ENCODE results near the gene MAPK8IP3.
"Not testable (repeated sequence)": the region's sequence is repeated elsewhere in the genome, so short reads cannot be mapped to it uniquely, and the experiment has no call there.

The MAPK8IP3 gene

GRCh38 chr16:1787322-1788094, 81.5 kb downstream of the MAPK8IP3 start:
- DNase-seq (ENCODE audit: low read depth in 2 of 2) = no peak

- no peak for DNase-seq (ENCODE audit: low read depth in 2 of 2)
These were observed 82.2 kb downstream of the MAPK8IP3 start for GRCh38 chr16:1788095-1788707.

GRCh38 chr16:1788708-1789100, 82.7 kb downstream of the MAPK8IP3 start:
- no peak for DNase-seq (ENCODE audit: low read depth in 2 of 2)

GRCh38 chr16:1789643-1790045, 83.6 kb downstream of the MAPK8IP3 start:
- DNase-seq (ENCODE audit: low read depth in 2 of 2) = no peak

- no peak for DNase-seq (ENCODE audit: low read depth in 2 of 2)
These were observed 84.2 kb downstream of the MAPK8IP3 start for GRCh38 chr16:1790261-1790610.

GRCh38 chr16:1790611-1791255, 84.7 kb downstream of the MAPK8IP3 start:
- DNase-seq (ENCODE audit: low read depth in 2 of 2) = no peak

- no peak for DNase-seq (ENCODE audit: low read depth in 2 of 2)
These were observed 85.4 kb downstream of the MAPK8IP3 start for GRCh38 chr16:1791256-1791942.

- DNase-seq (ENCODE audit: low read depth in 2 of 2) = no peak
These were observed 86.2 kb downstream of the MAPK8IP3 start for GRCh38 chr16:1791943-1792812.

GRCh38 chr16:1792836-1793577, 87.0 kb downstream of the MAPK8IP3 start:
- no peak for DNase-seq (ENCODE audit: low read depth in 2 of 2)

- no peak for DNase-seq (ENCODE audit: low read depth in 2 of 2)
These were observed 87.7 kb downstream of the MAPK8IP3 start, which contains the start of gene IGFALS for GRCh38 chr16:1793578-1794220. TSS of gene IGFALS (minus strand) at chr16:1793705. CDS start at chr16:1793652, 53 bp downstream.

- DNase-seq (ENCODE audit: low read depth in 2 of 2) = no peak
These were observed 88.4 kb downstream of the MAPK8IP3 start for GRCh38 chr16:1794221-1794871.

- DNase-seq (ENCODE audit: low read depth in 2 of 2) = no peak
These were observed 89.1 kb downstream of the MAPK8IP3 start for GRCh38 chr16:1794908-1795666.

GRCh38 chr16:1799263-1799662, 93.3 kb downstream of the MAPK8IP3 start:
- not testable (repeated sequence) for DNase-seq (ENCODE audit: low read depth in 2 of 2)

GRCh38 chr16:1800701-1801100, 94.7 kb downstream of the MAPK8IP3 start:
- DNase-seq (ENCODE audit: low read depth in 2 of 2) = no peak

- no peak for DNase-seq (ENCODE audit: low read depth in 2 of 2)
These were observed 101.6 kb downstream of the MAPK8IP3 start for GRCh38 chr16:1807626-1808025.

GRCh38 chr16:1808691-1809090, 102.7 kb downstream of the MAPK8IP3 start:
- DNase-seq (ENCODE audit: low read depth in 2 of 2) = no peak

GRCh38 chr16:1809281-1809801, 103.3 kb downstream of the MAPK8IP3 start:
- DNase-seq (ENCODE audit: low read depth in 2 of 2) = no peak

- DNase-seq (ENCODE audit: low read depth in 2 of 2) = no peak
These were observed 104.1 kb downstream of the MAPK8IP3 start for GRCh38 chr16:1810106-1810505.

GRCh38 chr16:1810536-1810935, 104.5 kb downstream of the MAPK8IP3 start:
- DNase-seq (ENCODE audit: low read depth in 2 of 2) = no peak
